ENCODE results near the gene RELL1. TPM values are rescaled to one million over a fixed set of nuclear protein-coding genes. Genes with fewer than 3 reads are reported as not detected.

The RELL1 gene
- total and polyA plus RNA-seq, 8 donors: 1.3 to 113 (median 15.8) TPM

- H3K4me3 ChIP-seq: no peak overlapping the region
- WGBS, 5 donors: 73 to 83% (median 79%) methylated on average over 5 of the region's 5 CpGs
- DNase-seq: no peak
- no peaks in the 10 kb centered on the region for H3K9me3 ChIP-seq
- H3K4me1 ChIP-seq: peaks cover 0 to 6% (median 0%) of the 10 kb centered on the region in 4 donors
- TF ChIP-seq POLR2A (IDR thresholded peaks at IDR 0.05): no peak
- TF ChIP-seq, protein P1, sequence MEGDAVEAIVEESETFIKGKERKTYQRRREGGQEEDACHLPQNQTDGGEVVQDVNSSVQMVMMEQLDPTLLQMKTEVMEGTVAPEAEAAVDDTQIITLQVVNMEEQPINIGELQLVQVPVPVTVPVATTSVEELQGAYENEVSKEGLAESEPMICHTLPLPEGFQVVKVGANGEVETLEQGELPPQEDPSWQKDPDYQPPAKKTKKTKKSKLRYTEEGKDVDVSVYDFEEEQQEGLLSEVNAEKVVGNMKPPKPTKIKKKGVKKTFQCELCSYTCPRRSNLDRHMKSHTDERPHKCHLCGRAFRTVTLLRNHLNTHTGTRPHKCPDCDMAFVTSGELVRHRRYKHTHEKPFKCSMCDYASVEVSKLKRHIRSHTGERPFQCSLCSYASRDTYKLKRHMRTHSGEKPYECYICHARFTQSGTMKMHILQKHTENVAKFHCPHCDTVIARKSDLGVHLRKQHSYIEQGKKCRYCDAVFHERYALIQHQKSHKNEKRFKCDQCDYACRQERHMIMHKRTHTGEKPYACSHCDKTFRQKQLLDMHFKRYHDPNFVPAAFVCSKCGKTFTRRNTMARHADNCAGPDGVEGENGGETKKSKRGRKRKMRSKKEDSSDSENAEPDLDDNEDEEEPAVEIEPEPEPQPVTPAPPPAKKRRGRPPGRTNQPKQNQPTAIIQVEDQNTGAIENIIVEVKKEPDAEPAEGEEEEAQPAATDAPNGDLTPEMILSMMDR (IDR thresholded peaks at IDR 0.05): no peak
- H3K27me3 ChIP-seq: no peaks in the 10 kb centered on the region
- peaks cover 0 to 53% (median 38%) of the 10 kb centered on the region in 4 donors for H3K36me3 ChIP-seq
- H3K27ac ChIP-seq: no peak overlapping the region
- intact Hi-C loops (cut with DNase I; ENCODE audit: low total_unique reads): no loop called here
Observed at GRCh38 chr4:37615059-37615719, 71.0 kb downstream of the RELL1 start.

- 57 to 81% (median 69%) methylated on average over 1 of the region's 1 CpG for WGBS, 5 donors
Observed at GRCh38 chr4:37612811-37613210, 73.4 kb downstream of the RELL1 start.

GRCh38 chr4:37609626-37610025 is 76.5 kb downstream of the RELL1 start:
- TF ChIP-seq, protein P1 (IDR thresholded peaks at IDR 0.05): no peak
- TF ChIP-seq POLR2A (IDR thresholded peaks at IDR 0.05): no peak
- TF ChIP-seq POLR2AphosphoS5 (IDR thresholded peaks at IDR 0.05): no peak
- TF ChIP-seq EP300 (IDR thresholded peaks at IDR 0.05): no peak
- intact Hi-C loops (cut with DNase I; ENCODE audit: low total_unique reads): loop anchor here (10.0 kb wide), 1 partner anchor 75 kb away; the partner anchor contains the start of gene RELL1

More at GRCh38 chr4:37612811-37613210, 73.4 kb downstream of the RELL1 start:
- intact Hi-C loops (cut with DNase I; ENCODE audit: low total_unique reads): no loop called here
- DNase-seq: no peak
- TF ChIP-seq, protein P1 (IDR thresholded peaks at IDR 0.05): no peak
- TF ChIP-seq POLR2AphosphoS5 (IDR thresholded peaks at IDR 0.05): no peak
- TF ChIP-seq EP300 (IDR thresholded peaks at IDR 0.05): no peak
- TF ChIP-seq POLR2A (IDR thresholded peaks at IDR 0.05): no peak
- Histone ChIP-seq H3K9me3 (no peaks in the 10 kb centered on the region), H3K4me3 (no peak overlapping the region), H3K36me3 (peaks cover 4 to 50% (median 35%) of the 10 kb centered on the region in 4 donors), H3K4me1 (peaks cover 0 to 6% (median 0%) of the 10 kb centered on the region in 4 donors), H3K27ac (no peak overlapping the region), H3K27me3 (no peaks in the 10 kb centered on the region)

GRCh38 chr4:37607018-37607417 is 79.2 kb downstream of the RELL1 start:
- no peak for TF ChIP-seq POLR2A (IDR thresholded peaks at IDR 0.05)
- peaks cover 0 to 25% (median 12%) of the 10 kb centered on the region in 4 donors for H3K4me1 ChIP-seq
- H3K9me3 ChIP-seq: no peaks in the 10 kb centered on the region
- no peak for DNase-seq
- WGBS, 5 donors: 81 to 85% (median 84%) methylated on average over 5 of the region's 5 CpGs
- H3K27me3 ChIP-seq: no peaks in the 10 kb centered on the region
- intact Hi-C loops (cut with DNase I; ENCODE audit: low total_unique reads): loop anchor here (10.0 kb wide), 1 partner anchor 78 kb away; the partner anchor contains the start of gene RELL1
- no peak overlapping the region for H3K27ac ChIP-seq
- peaks cover 4 to 31% (median 20%) of the 10 kb centered on the region in 4 donors for H3K36me3 ChIP-seq
- no peak overlapping the region for H3K4me3 ChIP-seq

More at GRCh38 chr4:37609626-37610025, 76.5 kb downstream of the RELL1 start:
- Histone ChIP-seq H3K4me3 (no peak overlapping the region), H3K27ac (no peak overlapping the region), H3K36me3 (peaks cover 4 to 39% (median 28%) of the 10 kb centered on the region in 4 donors), H3K9me3 (no peaks in the 10 kb centered on the region), H3K4me1 (no peaks in the 10 kb centered on the region), H3K27me3 (no peaks in the 10 kb centered on the region)
- no peak for DNase-seq

Data from stomach (tissue), 9 donors.